SK-N-SH (cell line): ENCODE results near the gene WIPI1. TPM values are rescaled to one million over a fixed set of nuclear protein-coding genes. Genes with fewer than 3 reads are reported as not detected.

Source experiments
- CTCF ChIA-PET: fragments of 300-600, 350-600 bp; formaldehyde crosslinking; extraction: SDS; loops from one replicate; lab custom pipeline; 2021; lab: Yijun Ruan, JAX
- POLR2A ChIA-PET: fragments of 350-600 bp; sonication (Branson Sonifier 250); formaldehyde crosslinking; extraction: SDS; loops from one replicate; lab custom pipeline; 2020; ENCODE audit warnings: antibody characterized with exemption, inconsistent platforms; lab: Yijun Ruan, JAX
- DNase-seq: peaks from one replicate; pipeline ENCODE4 v3.0.0; 2012
- H2AFZ ChIP-seq: fragments of 200-600 bp; sonication (generic); 2 replicates; pipeline ENCODE4 v1.8.1; 2016; ENCODE audit warnings: antibody characterized with exemption, mild to moderate bottlenecking, low read depth
- H3F3A ChIP-seq: fragments of 200-600 bp; sonication (generic); replicated peaks from 2 replicates; pipeline ENCODE3; 2016; ENCODE audit warnings: antibody characterized with exemption, mild to moderate bottlenecking; ENCODE audit not compliant: insufficient read depth
- H3K27ac ChIP-seq, 2 experiments: fragments of 200-500 bp in 1 of 2; fragments of 200-600 bp in 1 of 2; sonication (Bioruptor generic) in 1 of 2; sonication (generic), shearing (Covaris generic) in 1 of 2; 2 replicates each; pipeline versions ENCODE4 v1.5.1 to v1.6.1; 2014 to 2016; ENCODE audit warnings: low read depth in 2 of 2, inconsistent platforms in 1 of 2, low read length in 1 of 2, mild to moderate bottlenecking in 1 of 2, mixed read lengths in 1 of 2
- H3K27me3 ChIP-seq: fragments of 200-600 bp; sonication (generic), shearing (Covaris generic); 2 replicates; pipeline ENCODE4 v1.6.1; 2016; ENCODE audit warnings: mixed run types; ENCODE audit not compliant: insufficient read depth
- H3K36me3 ChIP-seq, 2 experiments: fragments of 200-500 bp in 1 of 2; fragments of 200-600 bp in 1 of 2; sonication (Bioruptor generic) in 1 of 2; sonication (generic) in 1 of 2; replicated peaks in 1 of 2; 2 replicates each; pipeline versions ENCODE3 to v1.5.1; 2014 to 2016; ENCODE audit warnings: low read length in 1 of 2, mild to moderate bottlenecking in 1 of 2; ENCODE audit not compliant: insufficient read depth in 2 of 2, control insufficient read depth in 1 of 2
- H3K4me1 ChIP-seq, 2 experiments: fragments of 200-500 bp in 1 of 2; fragments of 200-600 bp in 1 of 2; sonication (Bioruptor generic) in 1 of 2; sonication (generic), shearing (Covaris generic) in 1 of 2; 2 replicates each; pipeline versions ENCODE4 v1.5.1 to v1.6.1; 2014 to 2016; ENCODE audit warnings: low read depth in 1 of 2, low read length in 1 of 2, mixed run types in 1 of 2; ENCODE audit not compliant: insufficient read depth in 2 of 2, control insufficient read depth in 1 of 2
- H3K4me2 ChIP-seq: fragments of 200-600 bp; sonication (generic), shearing (Covaris generic); 2 replicates; pipeline ENCODE4 v1.6.1; 2017; ENCODE audit warnings: mixed run types
- H3K4me3 ChIP-seq, 2 experiments: fragments of 200-500 bp in 1 of 2; fragments of 200-600 bp in 1 of 2; sonication (Bioruptor generic) in 1 of 2; sonication (generic), shearing (Covaris generic) in 1 of 2; 2 replicates each; pipeline versions ENCODE4 v1.5.1 to v1.8.1; 2014 to 2016; ENCODE audit warnings: low read depth in 2 of 2, inconsistent platforms in 1 of 2, low read length in 1 of 2, mild to moderate bottlenecking in 1 of 2, mixed read lengths in 1 of 2, moderate library complexity in 1 of 2
- H3K79me2 ChIP-seq: fragments of 200-600 bp; sonication (generic); 2 replicates; pipeline ENCODE4 v1.8.1; 2017; ENCODE audit warnings: mild to moderate bottlenecking; ENCODE audit not compliant: insufficient read depth
- H3K9ac ChIP-seq: fragments of 200-600 bp; sonication (generic); 2 replicates; pipeline ENCODE4 v1.6.1; 2017; ENCODE audit warnings: mixed run types
- H3K9me2 ChIP-seq: fragments of 200-600 bp; sonication (generic); 2 replicates; pipeline ENCODE4 v1.6.1; 2017; ENCODE audit warnings: mixed run types
- H3K9me3 ChIP-seq: fragments of 200-600 bp; sonication (generic); 2 replicates; pipeline ENCODE4 v1.6.1; 2017; ENCODE audit warnings: mixed run types, mild to moderate bottlenecking, moderate library complexity
- H4K20me1 ChIP-seq: fragments of 200-600 bp; sonication (generic); 2 replicates; pipeline ENCODE4 v1.6.1; 2017; ENCODE audit warnings: mild to moderate bottlenecking, mixed run types; ENCODE audit not compliant: insufficient read depth
- ELF1 ChIP-seq: IDR thresholded peaks from 2 replicates; pipeline ENCODE4 v1.4.0; 2012
- EZH2phosphoT487 ChIP-seq: fragments of 200-600 bp; sonication (generic); IDR thresholded peaks from 2 replicates; pipeline ENCODE4 v1.6.1; 2017; ENCODE audit warnings: low read depth, mixed run types, mild to moderate bottlenecking, antibody characterized with exemption, moderate library complexity, borderline replicate concordance
- FOSL2 ChIP-seq: IDR thresholded peaks from 2 replicates; pipeline ENCODE4 v1.4.0; 2012; ENCODE audit warnings: low read depth, mild to moderate bottlenecking, moderate library complexity, borderline replicate concordance
- FOXJ3 ChIP-seq: sonication (generic); formaldehyde crosslinking; IDR thresholded peaks from 2 replicates; pipeline ENCODE4 v1.5.1; 2020; ENCODE audit warnings: mild to moderate bottlenecking, missing genetic modification reagents
- GABPA ChIP-seq: IDR thresholded peaks from 2 replicates; pipeline ENCODE4 v1.4.0; 2012; ENCODE audit warnings: low read depth, mild to moderate bottlenecking
- JUND ChIP-seq: IDR thresholded peaks from 2 replicates; pipeline ENCODE4 v1.4.0; 2012
- MXI1 ChIP-seq: IDR thresholded peaks from 2 replicates; pipeline ENCODE4 v1.6.1; 2012; ENCODE audit warnings: mild to moderate bottlenecking, low read depth, low read length, improper control_type of control experiment
- NRF1 ChIP-seq: IDR thresholded peaks from 2 replicates; pipeline ENCODE4 v1.6.1; 2012; ENCODE audit warnings: low read depth, mild to moderate bottlenecking, low read length
- RFX5 ChIP-seq: IDR thresholded peaks from 2 replicates; pipeline ENCODE4 v1.6.1; 2012; ENCODE audit warnings: mild to moderate bottlenecking, improper control_type of control experiment, low read length
- RXRA ChIP-seq: IDR thresholded peaks from 2 replicates; pipeline ENCODE4 v1.4.0; 2012; ENCODE audit warnings: low read depth, mild to moderate bottlenecking, borderline replicate concordance
- TAF1 ChIP-seq: IDR thresholded peaks from 2 replicates; pipeline ENCODE4 v1.6.1; 2012; ENCODE audit warnings: low read depth, mild to moderate bottlenecking, low read length, moderate library complexity, borderline replicate concordance
- TCF12 ChIP-seq: IDR thresholded peaks from 2 replicates; pipeline ENCODE4 v1.4.0; 2012
- WGBS: methylation state at CpG from one replicate; pipeline ENCODE4 v1.1.6; 2017; ENCODE audit warnings: low lambda C conversion rate; 5-methylcytosine and 5-hydroxymethylcytosine counted together
- polyA plus RNA-seq, 3 experiments: library from polyadenylated mRNA; depleted of rRNA; stranded (reverse); fragments of >200 nt; gene quantifications; 2 replicates each; pipeline ENCODE4 v1.2.3, GENCODE V29; 2012
- TF ChIP-seq, protein P1 (sequence below): IDR thresholded peaks from 2 replicates; pipeline ENCODE4 v1.4.0; 2012; ENCODE audit warnings: low read depth, borderline replicate concordance
- TF ChIP-seq, protein P2 (sequence below): IDR thresholded peaks from 2 replicates; pipeline ENCODE4 v1.4.0; 2012; ENCODE audit warnings: low read depth
- TF ChIP-seq, protein P3 (sequence below): IDR thresholded peaks from 2 replicates; pipeline ENCODE4 v1.4.0; 2012; ENCODE audit warnings: low read depth, borderline replicate concordance
- TF ChIP-seq, protein P4 (sequence below): fragments of 200-600 bp; sonication (generic); IDR thresholded peaks from 2 replicates; pipeline ENCODE4 v1.6.1; 2017; ENCODE audit warnings: antibody characterized with exemption, mild to moderate bottlenecking, moderate library complexity
- TF ChIP-seq, protein P5 (sequence below): IDR thresholded peaks from 2 replicates; pipeline ENCODE4 v1.6.1; 2012; ENCODE audit warnings: mild to moderate bottlenecking, low read depth, low read length, moderate library complexity

Gene WIPI1
- polyA plus RNA-seq, 1 of the 3 experiments (the other 2 are of a cell fraction) = 52.7 TPM

DNA sequence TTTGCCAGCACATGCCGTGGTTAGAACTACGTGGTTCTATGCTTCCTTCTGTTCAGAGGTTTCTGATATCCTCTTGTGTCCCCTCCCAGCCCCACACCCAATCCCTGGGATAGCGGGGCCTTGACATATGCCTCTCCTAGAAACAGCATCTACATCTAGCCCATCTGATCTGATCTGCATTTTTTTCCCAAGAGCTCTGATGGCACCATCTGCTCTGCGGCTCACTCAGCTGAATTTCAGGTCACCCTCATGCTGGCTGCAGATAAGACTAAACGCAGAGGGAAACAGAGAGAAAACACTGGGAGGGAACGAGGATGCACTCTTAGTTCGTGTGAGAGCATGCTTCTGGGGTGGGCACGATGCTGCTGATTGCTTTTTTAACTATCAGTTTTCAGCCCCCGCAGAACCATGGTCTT, 10.7 kb downstream of the WIPI1 start:
- no peak overlapping the region for H2AFZ ChIP-seq
- H3K27me3 ChIP-seq = no peaks in the 10 kb centered on the region
- no peak overlapping the region for H3K27ac ChIP-seq
- ChIA-PET CTCF (interaction anchor here (1.0 to 8.1 kb wide), 5 partner anchors 10 to 183 kb away, joined by 3 to 80 read pairs (median 4); no protein-coding TSS in a partner anchor), POLR2A (no interaction called here)
- H3K9ac ChIP-seq = no peak overlapping the region
- WGBS = 84% methylated on average over 9 of the region's 9 CpGs
- no peak overlapping the region for H3K4me2 ChIP-seq
- H4K20me1 ChIP-seq = no peaks in the 10 kb centered on the region
- no peaks in the 10 kb centered on the region for H3K9me2 ChIP-seq
- no peak overlapping the region for H3K4me3 ChIP-seq
- no peaks in the 10 kb centered on the region for H3K9me3 ChIP-seq
- no peak for DNase-seq
- TF ChIP-seq, protein P1, sequence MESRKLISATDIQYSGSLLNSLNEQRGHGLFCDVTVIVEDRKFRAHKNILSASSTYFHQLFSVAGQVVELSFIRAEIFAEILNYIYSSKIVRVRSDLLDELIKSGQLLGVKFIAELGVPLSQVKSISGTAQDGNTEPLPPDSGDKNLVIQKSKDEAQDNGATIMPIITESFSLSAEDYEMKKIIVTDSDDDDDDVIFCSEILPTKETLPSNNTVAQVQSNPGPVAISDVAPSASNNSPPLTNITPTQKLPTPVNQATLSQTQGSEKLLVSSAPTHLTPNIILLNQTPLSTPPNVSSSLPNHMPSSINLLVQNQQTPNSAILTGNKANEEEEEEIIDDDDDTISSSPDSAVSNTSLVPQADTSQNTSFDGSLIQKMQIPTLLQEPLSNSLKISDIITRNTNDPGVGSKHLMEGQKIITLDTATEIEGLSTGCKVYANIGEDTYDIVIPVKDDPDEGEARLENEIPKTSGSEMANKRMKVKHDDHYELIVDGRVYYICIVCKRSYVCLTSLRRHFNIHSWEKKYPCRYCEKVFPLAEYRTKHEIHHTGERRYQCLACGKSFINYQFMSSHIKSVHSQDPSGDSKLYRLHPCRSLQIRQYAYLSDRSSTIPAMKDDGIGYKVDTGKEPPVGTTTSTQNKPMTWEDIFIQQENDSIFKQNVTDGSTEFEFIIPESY = no peak
- TF ChIP-seq, protein P2, sequence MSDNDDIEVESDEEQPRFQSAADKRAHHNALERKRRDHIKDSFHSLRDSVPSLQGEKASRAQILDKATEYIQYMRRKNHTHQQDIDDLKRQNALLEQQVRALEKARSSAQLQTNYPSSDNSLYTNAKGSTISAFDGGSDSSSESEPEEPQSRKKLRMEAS = no peak
- H3K4me1 ChIP-seq = no peaks in the 10 kb centered on the region
- no peaks in the 10 kb centered on the region; the same call in 1 of the 2 replicates for H3K79me2 ChIP-seq
- H3K36me3 ChIP-seq = peaks cover 41 to 50% of the 10 kb centered on the region in 2 experiments
- H3F3A ChIP-seq = no peaks in the 10 kb centered on the region

DNA sequence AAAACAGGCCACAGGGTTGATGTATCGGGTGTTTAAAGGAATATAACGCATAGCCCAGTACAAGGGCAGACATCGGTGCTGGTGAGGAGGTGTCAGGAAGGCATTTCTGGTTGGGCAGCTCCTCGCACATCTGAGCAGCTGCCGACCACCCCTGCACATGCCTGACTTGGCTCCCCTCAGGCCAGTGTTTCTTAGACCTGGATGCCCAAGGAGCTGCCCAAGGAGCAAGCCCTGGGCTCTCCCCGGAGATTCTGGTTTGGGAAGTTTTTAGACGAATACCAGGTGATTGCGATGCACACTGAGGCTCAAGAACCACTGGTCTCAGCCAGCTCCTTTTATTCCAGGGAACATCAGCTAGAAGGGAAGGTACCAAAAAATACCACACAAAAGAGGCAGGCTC, 11.6 kb downstream of the WIPI1 start:
- no peak overlapping the region for H3K27ac ChIP-seq
- H3K79me2 ChIP-seq = no peaks in the 10 kb centered on the region; the same call in 1 of the 2 replicates
- no peaks in the 10 kb centered on the region for H3F3A ChIP-seq
- no peaks in the 10 kb centered on the region for H3K4me1 ChIP-seq
- no peak overlapping the region for H3K9ac ChIP-seq
- no peaks in the 10 kb centered on the region for H3K9me2 ChIP-seq
- no peaks in the 10 kb centered on the region for H3K9me3 ChIP-seq
- ChIA-PET POLR2A (no interaction called here), CTCF (interaction anchor here (1.0 to 8.1 kb wide), 6 partner anchors 9 to 182 kb away, joined by 3 to 80 read pairs (median 4); no protein-coding TSS in a partner anchor)
- peaks cover 37 to 50% of the 10 kb centered on the region in 2 experiments for H3K36me3 ChIP-seq
- WGBS = 88% methylated on average over 8 of the region's 8 CpGs
- no peak overlapping the region for H3K4me3 ChIP-seq
- H3K4me2 ChIP-seq = no peak overlapping the region
- H4K20me1 ChIP-seq = no peaks in the 10 kb centered on the region
- DNase-seq = no peak
- H3K27me3 ChIP-seq = no peaks in the 10 kb centered on the region
- H2AFZ ChIP-seq = no peak overlapping the region
- TF ChIP-seq MXI1 (no peak), EZH2phosphoT487 (no peak), NRF1 (no peak), TCF12 (no peak), FOXJ3 (no peak), ELF1 (no peak), TAF1 (no peak), FOSL2 (no peak), JUND (no peak), RXRA (no peak), GABPA (no peak), RFX5 (no peak)
- TF ChIP-seq, protein P3, sequence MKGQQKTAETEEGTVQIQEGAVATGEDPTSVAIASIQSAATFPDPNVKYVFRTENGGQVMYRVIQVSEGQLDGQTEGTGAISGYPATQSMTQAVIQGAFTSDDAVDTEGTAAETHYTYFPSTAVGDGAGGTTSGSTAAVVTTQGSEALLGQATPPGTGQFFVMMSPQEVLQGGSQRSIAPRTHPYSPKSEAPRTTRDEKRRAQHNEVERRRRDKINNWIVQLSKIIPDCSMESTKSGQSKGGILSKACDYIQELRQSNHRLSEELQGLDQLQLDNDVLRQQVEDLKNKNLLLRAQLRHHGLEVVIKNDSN = no peak
- TF ChIP-seq, protein P1 = no peak
- TF ChIP-seq, protein P4, sequence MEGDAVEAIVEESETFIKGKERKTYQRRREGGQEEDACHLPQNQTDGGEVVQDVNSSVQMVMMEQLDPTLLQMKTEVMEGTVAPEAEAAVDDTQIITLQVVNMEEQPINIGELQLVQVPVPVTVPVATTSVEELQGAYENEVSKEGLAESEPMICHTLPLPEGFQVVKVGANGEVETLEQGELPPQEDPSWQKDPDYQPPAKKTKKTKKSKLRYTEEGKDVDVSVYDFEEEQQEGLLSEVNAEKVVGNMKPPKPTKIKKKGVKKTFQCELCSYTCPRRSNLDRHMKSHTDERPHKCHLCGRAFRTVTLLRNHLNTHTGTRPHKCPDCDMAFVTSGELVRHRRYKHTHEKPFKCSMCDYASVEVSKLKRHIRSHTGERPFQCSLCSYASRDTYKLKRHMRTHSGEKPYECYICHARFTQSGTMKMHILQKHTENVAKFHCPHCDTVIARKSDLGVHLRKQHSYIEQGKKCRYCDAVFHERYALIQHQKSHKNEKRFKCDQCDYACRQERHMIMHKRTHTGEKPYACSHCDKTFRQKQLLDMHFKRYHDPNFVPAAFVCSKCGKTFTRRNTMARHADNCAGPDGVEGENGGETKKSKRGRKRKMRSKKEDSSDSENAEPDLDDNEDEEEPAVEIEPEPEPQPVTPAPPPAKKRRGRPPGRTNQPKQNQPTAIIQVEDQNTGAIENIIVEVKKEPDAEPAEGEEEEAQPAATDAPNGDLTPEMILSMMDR = no peak
- TF ChIP-seq, protein P5, sequence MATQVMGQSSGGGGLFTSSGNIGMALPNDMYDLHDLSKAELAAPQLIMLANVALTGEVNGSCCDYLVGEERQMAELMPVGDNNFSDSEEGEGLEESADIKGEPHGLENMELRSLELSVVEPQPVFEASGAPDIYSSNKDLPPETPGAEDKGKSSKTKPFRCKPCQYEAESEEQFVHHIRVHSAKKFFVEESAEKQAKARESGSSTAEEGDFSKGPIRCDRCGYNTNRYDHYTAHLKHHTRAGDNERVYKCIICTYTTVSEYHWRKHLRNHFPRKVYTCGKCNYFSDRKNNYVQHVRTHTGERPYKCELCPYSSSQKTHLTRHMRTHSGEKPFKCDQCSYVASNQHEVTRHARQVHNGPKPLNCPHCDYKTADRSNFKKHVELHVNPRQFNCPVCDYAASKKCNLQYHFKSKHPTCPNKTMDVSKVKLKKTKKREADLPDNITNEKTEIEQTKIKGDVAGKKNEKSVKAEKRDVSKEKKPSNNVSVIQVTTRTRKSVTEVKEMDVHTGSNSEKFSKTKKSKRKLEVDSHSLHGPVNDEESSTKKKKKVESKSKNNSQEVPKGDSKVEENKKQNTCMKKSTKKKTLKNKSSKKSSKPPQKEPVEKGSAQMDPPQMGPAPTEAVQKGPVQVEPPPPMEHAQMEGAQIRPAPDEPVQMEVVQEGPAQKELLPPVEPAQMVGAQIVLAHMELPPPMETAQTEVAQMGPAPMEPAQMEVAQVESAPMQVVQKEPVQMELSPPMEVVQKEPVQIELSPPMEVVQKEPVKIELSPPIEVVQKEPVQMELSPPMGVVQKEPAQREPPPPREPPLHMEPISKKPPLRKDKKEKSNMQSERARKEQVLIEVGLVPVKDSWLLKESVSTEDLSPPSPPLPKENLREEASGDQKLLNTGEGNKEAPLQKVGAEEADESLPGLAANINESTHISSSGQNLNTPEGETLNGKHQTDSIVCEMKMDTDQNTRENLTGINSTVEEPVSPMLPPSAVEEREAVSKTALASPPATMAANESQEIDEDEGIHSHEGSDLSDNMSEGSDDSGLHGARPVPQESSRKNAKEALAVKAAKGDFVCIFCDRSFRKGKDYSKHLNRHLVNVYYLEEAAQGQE = no peak
